NCI-H2196 (cell line): ENCODE measurements around the gene CNKSR1.
A peak's percentile ranks its signal among the peaks of the same experiment; 100 is the strongest.

Experiments used
- DNase-seq: peaks from one replicate; lab custom pipeline; 2025; ENCODE audit not compliant: unreplicated experiment; lab: John Stamatoyannopoulos, UW

Gene CNKSR1

GRCh38 chr1:26159743-26160039 is 17.6 kb upstream of the CNKSR1 start:
- no peak for DNase-seq

GRCh38 chr1:26160527-26161414 is 16.5 kb upstream of the CNKSR1 start:
- no peak for DNase-seq

- peak; percentile 54 for DNase-seq
Measured at GRCh38 chr1:26161415-26162219, 15.7 kb upstream of the CNKSR1 start.

- DNase-seq: no peak
Measured at GRCh38 chr1:26162220-26162709, 15.0 kb upstream of the CNKSR1 start.

GRCh38 chr1:26163684-26164035 is 13.6 kb upstream of the CNKSR1 start:
- DNase-seq: no peak

- DNase-seq: no peak
Measured at GRCh38 chr1:26164036-26164860, 13.0 kb upstream of the CNKSR1 start.

- no peak for DNase-seq
Measured at GRCh38 chr1:26164861-26165842, 12.1 kb upstream of the CNKSR1 start.

- DNase-seq: no peak
Measured at GRCh38 chr1:26166719-26167281, 10.5 kb upstream of the CNKSR1 start.

- peak; percentile 78 for DNase-seq
Measured at GRCh38 chr1:26168410-26169197, 8.7 kb upstream of the CNKSR1 start, which contains the start of gene C1orf232. C1orf232 (minus strand) TSS chr1:26168963; CDS start chr1:26168499, 464 bp downstream.

- DNase-seq: no peak
Measured at GRCh38 chr1:26169198-26169554, 8.1 kb upstream of the CNKSR1 start.

GRCh38 chr1:26169669-26170471 is 7.4 kb upstream of the CNKSR1 start, which contains the start of gene ZNF593:
ZNF593 (plus strand) TSS chr1:26169908; CDS start chr1:26169984, 76 bp downstream.
- DNase-seq: peak; percentile 94

GRCh38 chr1:26170472-26170821 is 6.8 kb upstream of the CNKSR1 start:
- no peak for DNase-seq

GRCh38 chr1:26171084-26172072 is 5.9 kb upstream of the CNKSR1 start, which contains the start of gene ZNF593OS:
ZNF593OS (minus strand) TSS chr1:26171832; CDS start chr1:26171661, 171 bp downstream.
- no peak for DNase-seq

- DNase-seq: no peak
Measured at GRCh38 chr1:26175346-26175745, 1.9 kb upstream of the CNKSR1 start.

GRCh38 chr1:26180010-26180506 is 2.8 kb downstream of the CNKSR1 start:
- no peak for DNase-seq

GRCh38 chr1:26181586-26182382 is 4.5 kb downstream of the CNKSR1 start:
- no peak for DNase-seq
